Skeletal muscle cell (primary cell): ENCODE data around the gene FRMPD4.

Experiments used
- DNase-seq: peaks from one replicate; pipeline ENCODE4 v3.0.0-alpha.2; 2010; ENCODE audit warnings: low read depth
- H3K4me3 ChIP-seq: 2 replicates; pipeline ENCODE4 v1.5.1; 2011; ENCODE audit warnings: low read depth, mild to moderate bottlenecking, control low read depth, low read length, moderate library complexity

FRMPD4 gene

DNA sequence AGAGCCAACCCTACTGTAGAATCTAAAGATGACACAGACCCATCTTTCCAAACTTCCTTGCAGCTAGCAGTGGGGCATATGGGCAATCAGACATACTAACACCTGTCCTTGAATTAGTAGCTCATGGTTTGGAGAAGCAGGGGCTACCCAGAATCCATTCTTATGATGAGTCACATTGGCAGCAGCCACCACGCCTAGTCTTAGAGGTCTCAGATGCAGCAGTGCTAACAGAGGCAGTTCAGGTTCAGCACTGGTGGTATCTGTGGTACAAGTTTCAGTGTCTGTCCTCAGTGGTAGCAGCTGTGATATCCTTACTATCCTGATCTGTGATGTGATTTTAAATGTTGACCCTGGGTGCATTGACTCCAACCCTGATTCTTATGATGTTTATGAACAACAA lies 68.1 kb downstream of the FRMPD4 start:
- DNase-seq: no peak
- no peak overlapping the region for H3K4me3 ChIP-seq

DNA sequence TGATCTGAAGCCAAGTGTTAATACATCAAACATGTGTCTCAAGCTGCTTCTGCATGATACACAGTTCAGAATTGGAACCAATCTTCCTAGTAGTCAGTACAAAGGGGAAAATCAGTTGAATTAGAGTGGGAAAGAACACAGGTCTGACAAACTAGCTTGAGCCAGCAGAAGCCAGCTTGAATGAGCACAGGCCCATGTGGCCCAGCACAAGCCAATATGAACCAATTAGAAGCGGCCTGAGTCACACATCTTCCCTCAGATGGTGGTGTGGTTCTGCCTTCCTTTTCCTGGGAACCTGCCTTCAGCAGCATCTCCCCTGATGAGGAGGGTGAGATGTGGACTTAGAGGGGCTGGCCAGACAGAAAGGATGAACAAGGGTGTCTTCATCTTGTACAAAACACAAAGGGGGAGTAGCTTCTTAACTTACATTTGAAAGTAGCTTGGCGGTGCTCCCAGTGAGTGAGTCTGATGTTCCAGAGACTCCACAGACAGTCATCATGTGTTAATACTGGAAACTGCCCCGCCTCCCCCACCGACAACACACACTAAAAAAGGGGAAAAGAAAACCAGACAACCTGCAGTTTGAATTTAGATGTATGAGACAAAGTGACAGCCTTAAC lies 72.0 kb downstream of the FRMPD4 start:
- H3K4me3 ChIP-seq: no peak overlapping the region
- DNase-seq: no peak

DNA sequence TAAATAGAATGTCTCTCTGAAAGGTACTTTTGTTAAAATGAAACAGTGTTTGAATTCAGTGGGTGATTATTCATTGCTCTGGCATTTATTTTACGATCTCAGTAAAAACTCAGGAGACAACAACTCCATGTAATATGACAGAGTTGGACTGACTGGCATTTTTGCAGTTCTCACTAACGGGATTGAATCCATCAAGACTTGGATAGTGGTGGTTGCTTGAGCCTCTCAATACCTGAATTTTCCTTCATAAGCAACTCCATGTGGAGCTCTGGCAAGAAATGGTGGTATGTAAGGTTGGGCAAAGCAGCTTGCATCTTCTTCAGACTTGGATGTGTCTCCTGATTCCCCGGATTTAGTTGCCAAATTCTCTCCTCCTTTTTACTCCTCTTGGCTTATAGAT lies 72.7 kb downstream of the FRMPD4 start:
- no peak for DNase-seq

DNA sequence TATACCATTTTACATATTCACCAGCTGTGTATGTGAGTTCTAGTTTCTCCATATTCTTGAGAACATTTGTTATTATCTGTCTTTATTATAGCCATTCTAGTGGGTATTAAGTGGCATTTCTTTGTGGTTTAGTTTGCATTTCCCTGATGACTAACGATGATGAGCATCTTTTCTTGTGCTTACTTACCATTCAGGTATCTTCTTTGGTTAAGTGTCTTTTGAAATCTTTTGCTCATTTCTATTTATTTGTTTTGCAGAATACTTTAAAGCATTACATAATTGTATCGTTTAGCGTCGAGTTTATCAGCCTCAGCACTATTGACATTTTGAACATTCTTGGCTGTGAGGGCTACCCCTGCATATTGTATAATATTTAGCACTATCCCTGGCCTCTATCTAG lies 85.4 kb downstream of the FRMPD4 start:
- no peak overlapping the region for H3K4me3 ChIP-seq
- DNase-seq: no peak

More for the DNA sequence above, 72.7 kb downstream of the FRMPD4 start:
- no peak overlapping the region for H3K4me3 ChIP-seq

DNA sequence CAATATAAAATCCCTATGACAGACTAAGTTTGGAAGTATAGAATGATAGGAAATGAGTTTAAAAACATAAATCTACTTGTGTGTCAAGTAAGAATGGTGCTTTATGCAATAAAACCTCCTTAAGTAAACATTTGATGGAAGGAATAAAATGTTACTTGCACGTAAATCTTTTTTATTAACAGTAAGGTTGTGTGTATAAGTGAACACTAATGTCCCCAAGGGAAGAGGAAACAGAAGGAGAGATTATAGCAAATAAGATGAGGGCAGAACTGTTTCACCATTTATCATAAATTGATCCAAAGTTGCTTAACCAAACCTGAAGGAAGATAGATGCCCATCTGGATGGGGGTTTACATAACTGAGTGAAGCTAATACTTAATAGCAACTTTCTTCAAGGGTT lies 86.8 kb downstream of the FRMPD4 start:
- no peak overlapping the region for H3K4me3 ChIP-seq
- DNase-seq: no peak

DNA sequence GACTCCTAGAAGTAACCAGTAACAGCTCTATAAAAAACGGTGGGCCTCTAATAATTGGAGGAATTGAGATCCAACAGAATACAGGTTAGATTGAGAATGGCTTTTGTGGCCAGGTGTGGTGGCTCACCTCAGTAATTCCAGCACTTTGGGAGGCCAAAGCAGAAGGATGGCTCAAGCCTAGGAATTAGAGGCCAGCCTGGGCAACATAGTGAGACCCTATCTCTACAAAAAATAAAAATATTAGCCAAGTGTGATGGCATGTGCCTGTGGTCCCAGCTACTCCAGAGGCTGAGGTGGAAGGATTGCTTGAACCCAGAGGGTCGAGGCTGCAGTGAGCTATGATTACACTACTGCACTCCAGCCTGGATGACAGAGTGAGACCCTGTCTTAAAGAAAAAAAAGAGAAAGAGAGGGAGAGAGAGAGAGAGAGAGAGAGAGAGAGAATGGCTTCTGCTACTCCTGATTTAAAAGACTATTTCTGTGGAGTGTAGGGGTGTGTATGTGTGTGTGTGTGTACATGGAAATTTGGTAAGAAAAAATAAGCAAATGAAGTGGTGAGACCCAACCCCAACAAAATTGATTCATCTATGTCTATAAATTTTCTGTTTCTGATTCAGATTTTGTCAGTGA lies 89.3 kb downstream of the FRMPD4 start:
- no peak for DNase-seq
- H3K4me3 ChIP-seq: no peak overlapping the region

DNA sequence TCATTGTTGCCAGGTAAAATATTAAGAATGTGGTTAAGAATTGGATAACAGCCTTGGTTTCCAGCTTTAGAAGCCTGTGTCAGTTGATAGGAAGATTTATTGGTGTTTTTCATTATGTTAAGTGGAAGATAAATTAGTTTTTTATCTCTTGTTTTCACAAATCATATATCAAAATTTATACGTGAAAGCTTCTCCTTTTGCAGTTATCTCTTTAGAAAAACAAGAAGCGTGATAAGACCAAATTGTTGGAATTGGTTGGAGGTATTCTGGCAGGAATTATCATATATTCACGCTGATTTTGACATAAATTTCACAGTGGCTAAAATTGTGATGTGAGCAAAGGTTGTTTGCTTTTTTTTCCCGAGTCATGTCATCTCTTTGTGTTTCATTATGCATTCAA lies 90.6 kb downstream of the FRMPD4 start:
- no peak for DNase-seq
- H3K4me3 ChIP-seq: no peak overlapping the region

DNA sequence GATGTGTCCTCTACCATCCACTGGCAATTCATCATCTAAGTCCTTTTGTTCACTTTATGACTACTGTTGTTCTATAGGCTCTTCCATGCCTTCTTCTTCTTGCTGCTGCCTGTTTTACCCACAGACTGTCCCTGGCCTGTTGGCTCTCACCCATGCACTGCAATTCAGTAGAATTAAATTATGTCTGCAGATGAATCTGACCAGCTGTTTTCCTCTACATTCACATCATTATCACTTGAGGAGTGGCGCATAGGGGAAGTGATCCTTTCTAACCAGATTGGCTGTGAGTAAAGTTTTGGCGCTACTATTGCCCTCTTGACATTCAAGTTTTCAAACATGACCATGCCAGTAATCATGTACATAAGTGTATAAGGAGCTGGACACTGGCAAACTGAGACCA lies 91.7 kb downstream of the FRMPD4 start:
- DNase-seq: no peak

DNA sequence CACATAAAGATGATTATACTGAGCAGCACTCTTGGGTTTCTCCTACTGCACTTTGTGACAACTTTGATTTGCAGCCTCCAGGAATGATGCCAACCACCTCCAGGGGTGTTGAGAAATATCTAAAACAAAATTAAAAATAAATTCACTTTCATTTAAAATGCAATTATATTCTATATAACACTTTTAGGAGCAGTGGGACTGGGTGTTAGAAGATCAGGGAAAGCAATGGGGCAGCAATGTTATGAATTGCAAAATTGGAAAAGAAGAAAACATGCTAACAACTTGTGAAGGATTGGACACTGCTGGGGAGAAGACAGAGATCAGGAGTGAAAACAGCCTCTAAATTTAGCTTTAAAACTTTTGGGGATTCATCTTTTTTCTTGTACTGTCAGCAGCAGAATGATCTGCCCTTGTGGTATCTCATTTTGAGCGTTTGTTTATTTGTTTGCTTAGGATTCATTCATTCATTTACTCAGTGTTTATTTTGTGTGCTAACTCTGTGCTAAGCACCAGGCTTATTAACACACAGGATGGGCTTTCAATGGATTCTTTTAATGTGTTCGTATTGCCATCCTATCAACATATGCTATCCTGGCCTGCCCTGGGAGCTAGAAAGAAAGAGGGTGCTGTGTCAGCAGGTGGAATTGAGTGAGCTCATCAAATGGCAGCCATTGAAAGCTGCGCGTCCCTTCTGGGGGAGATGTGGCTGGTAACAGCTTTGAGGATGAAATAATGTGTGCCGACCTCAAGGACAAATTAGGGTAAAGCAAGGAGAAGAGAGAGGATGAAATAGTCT lies 96.5 kb downstream of the FRMPD4 start:
- H3K4me3 ChIP-seq: no peak overlapping the region
- no peak for DNase-seq

More for the DNA sequence above, 91.7 kb downstream of the FRMPD4 start:
- H3K4me3 ChIP-seq: no peak overlapping the region

DNA sequence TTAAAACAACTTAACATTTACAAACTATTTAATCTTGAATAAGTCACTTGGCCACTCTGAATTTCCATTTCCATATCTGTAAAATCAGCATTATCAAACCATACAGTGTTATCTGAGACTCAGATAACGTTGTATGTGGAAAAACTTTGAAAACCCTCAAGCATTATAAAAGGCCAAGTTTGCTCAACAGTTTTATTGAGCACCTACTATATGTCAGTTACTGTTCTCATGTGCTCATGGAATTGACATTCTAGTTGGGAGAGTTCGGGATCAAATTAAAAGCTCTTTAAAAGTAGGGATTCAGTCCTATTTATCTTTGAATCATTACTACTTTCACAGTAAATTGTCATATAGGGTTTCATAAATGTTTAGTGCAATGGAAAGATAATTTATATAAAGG lies 97.9 kb downstream of the FRMPD4 start:
- DNase-seq: no peak

DNA sequence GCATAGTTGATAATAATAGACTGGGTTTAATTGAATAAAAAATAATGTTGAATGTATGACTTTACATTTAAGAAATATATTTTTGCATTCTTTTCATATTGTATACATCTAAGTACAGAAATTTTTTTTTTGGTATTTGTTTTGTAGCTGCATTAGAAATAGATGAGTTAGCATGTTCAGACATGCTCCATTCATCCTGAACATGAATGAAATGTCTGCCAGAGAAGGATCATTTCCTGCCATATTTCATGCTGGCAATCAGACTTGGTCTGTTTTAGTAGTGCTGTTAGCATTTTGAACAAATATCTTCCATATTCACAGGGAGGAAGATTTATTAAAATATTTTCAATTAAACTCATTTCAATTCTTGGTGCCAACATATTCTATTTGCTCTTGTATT lies 98.9 kb downstream of the FRMPD4 start:
- no peak overlapping the region for H3K4me3 ChIP-seq
- DNase-seq: no peak

More for the DNA sequence above, 97.9 kb downstream of the FRMPD4 start:
- H3K4me3 ChIP-seq: no peak overlapping the region

DNA sequence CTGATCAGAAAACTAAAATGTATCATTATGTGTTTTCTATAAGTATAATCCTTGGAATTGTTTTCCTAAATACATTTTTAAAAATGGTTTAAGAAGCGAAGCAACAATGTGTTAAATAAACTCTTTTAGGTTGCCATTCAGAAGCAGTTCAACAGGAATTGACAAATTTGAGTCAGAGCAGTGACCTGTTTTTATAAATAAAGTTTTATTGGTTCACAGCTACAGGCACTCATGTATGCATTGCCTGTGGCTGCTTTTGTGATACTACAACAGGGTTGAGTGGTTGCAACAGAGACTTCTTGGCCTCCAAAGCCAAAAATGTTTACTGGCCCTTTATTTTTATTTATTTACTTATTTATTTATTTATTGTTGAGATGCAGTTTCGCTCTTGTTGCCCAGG lies 99.5 kb downstream of the FRMPD4 start:
- no peak for DNase-seq
- H3K4me3 ChIP-seq: no peak overlapping the region

DNA sequence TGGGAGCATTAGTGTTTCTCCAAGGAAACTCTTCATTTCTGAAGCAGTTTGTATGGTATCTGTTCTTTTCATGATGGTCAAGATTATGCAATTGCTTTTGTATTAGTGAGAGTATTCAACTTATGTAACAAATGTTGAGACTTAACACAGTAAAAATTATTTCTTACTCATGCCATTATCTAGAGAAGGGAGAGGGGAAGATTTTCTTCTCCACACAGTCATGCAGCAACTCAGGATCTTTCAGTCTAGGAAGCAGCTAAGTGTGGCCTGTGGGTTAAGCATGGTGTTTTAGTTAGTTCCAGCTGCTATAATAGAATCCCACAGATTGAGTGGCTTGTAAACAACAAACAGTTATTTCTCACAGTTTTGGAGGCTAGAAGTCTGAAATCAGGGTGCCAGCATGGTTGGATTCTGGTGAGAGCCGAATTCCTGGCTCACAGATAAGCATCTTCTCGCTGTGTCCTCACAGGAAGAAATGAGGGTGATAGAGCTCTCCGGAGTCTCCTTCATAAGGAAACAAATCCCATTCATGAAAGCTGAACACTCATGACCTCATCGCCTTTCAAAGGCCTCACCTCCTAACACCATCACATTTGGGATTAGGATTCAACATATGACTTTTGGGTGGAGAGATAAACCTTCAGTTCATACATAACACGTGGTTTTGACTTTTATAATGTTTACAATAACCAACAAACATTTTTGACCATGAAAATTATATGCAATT lies 101.2 kb downstream of the FRMPD4 start:
- H3K4me3 ChIP-seq: no peak overlapping the region
- DNase-seq: no peak

DNA sequence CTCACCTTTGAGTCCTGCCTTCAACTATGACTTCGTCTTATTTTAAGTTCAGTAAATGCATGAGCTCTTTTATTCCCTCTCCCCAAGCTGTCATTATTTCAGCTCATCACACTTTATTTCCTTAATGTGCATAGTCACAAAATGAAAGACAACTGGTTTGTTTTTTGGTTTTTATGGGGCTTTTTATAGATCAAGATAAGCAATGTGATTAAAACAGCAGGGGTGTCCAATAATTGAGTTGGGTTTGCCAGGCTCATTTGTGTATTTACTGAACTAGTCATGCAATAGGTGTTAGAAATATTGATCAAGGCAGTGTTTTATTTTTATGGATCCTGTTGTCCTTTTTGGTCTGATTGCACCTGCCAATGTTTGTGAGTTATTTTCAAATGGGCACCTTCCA lies 102.2 kb downstream of the FRMPD4 start:
- no peak overlapping the region for H3K4me3 ChIP-seq
- no peak for DNase-seq

DNA sequence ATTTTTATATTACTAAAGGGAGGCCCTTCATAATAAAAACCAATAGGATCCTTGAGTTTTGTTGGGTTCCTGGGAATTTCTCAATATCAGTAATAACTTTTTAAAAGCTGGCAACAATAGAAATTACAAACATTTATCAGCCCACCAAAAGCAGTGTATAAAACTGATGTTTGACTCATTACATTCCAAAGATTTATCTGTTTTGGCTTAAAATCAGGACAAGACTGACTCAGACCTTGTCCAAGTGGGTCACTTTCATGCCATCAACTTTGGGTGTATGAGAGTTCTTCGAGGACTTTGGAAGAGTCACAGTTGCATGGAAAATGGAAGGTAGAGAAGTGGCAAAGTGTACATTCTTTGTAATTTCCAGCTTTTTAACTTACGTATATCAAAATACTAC lies 102.8 kb downstream of the FRMPD4 start:
- no peak for DNase-seq
- H3K4me3 ChIP-seq: no peak overlapping the region

DNA sequence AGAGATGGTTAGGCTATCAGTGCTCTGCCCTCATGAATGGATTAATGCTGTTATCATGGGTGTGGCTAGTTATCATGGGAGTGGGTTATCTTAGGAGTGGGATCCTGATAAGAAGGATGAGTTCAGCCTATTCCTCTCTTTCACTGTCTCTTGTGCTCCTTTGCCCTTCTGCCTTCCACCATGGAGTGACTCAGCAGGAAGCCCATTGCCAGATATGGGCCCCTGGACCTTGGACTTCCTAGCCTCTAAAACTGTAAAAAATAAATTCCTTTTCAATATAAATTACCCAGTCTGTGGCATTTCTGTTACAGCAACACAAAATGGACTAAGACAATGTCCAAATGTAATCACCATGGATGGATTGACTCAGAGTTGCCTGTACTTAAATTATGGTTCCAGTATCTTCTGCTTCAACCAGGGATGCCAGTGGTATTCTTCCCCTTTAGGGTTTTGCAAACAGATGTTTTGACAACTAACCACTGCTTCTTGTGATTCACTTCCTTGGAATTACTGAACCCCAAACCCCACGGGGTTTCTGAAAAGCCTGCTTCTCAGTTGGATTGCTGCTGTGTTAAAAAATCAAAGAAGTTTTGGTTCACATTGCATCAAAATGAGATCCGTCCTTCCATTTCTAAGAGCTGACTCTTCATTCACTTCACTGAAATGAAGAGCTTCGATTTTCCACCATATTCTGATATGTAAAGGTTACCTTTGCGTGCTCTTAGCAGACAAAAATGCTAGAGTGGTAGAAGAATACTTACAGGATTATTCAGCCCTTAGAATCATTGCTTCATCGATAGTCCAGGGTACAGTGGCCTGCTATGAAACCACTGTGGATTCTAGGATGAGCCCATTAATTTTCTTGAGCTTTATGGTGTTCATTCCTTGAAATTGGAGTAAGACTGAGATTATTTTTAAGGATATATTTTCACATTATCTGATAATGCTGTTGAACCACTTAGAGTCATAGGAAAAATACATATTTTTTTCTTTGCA lies 107.7 kb downstream of the FRMPD4 start:
- no peak overlapping the region for H3K4me3 ChIP-seq
- DNase-seq: peak; percentile 82

DNA sequence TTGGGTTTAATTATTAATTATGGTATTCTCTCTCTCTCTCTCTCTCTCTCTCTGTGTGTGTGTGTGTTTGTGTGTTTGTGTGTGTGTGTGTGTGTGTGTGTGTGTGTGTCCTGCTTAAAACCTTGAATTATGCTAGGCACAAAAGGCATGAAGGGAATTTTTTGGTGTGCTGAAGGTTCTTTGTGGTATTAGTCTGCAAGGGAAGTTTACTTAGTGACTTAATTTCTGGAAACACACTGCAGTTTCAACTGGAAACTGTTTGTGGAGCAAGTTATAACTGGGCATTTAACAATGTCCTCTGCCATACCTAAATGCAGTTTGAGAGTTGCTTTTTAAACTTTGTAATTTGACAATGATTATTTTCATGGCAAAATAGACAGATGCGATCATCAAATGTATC lies 111.7 kb downstream of the FRMPD4 start:
- DNase-seq: no peak
- no peak overlapping the region for H3K4me3 ChIP-seq

DNA sequence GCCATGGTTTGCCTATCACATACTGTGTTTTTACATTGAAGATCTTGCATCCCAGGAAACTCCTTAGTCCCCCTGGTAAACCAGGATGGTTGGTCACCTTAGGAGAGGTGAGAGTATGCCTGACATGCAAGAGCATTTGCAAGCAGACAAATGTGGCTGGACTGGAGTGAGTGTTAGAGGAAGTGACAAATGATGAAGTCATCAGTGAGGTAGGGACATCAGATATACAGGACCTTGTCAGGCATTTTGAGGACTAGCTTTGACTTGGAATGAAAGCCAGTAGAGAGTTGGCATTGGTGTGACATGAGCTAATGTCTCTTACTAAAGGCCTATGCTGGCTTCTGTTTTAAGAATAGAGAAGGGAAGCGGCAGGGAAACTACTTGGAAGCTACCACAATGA lies 124.9 kb downstream of the FRMPD4 start:
- DNase-seq: no peak

DNA sequence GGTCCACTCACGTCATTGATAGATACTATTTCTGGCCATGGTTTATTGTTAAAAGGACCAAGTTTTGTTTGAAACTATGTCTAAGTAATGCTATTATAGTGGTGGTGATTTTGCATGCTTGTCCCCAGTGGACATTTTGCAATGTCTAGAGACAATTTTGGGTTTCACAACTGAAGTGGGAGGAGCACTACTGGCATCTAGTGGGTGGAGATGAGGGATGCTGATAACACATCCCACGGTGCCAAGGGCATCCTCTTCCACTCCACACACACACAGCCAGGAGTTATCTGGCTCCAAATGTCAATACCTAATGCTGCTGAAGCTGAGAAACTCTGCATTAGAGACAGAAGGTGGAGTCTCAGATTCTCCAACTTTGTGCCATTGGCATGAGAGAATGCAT lies 131.2 kb downstream of the FRMPD4 start:
- DNase-seq: no peak
- no peak overlapping the region for H3K4me3 ChIP-seq

More for the DNA sequence above, 124.9 kb downstream of the FRMPD4 start:
- no peak overlapping the region for H3K4me3 ChIP-seq
